Activated CD4-positive, CD25-positive, alpha-beta regulatory T cell (primary cell): Measurements from ENCODE around the gene ZC3H7B.
A peak's percentile ranks its signal among the peaks of the same experiment; 100 is the strongest.
"Not testable (repeated sequence)": the region's sequence is repeated elsewhere in the genome, so short reads cannot be mapped to it uniquely, and the experiment has no call there.

Experiments used
- DNase-seq, 4 experiments: peaks; one replicate each; lab custom pipeline; 2025; lab: John Stamatoyannopoulos, UW

Gene ZC3H7B

GRCh38 chr22:41285820-41286638, 15.3 kb upstream of the ZC3H7B start, which contains the start of gene RANGAP1:
RANGAP1 (minus strand) TSS chr22:41286187; CDS start chr22:41281044, 5,143 bp downstream.
- peak; percentile 92 to 98 (median 96) for DNase-seq

GRCh38 chr22:41286639-41287091, 14.7 kb upstream of the ZC3H7B start:
- DNase-seq: peak in 3 of 4 experiments; percentile 23 to 36 (median 33)

GRCh38 chr22:41288245-41288946, 12.9 kb upstream of the ZC3H7B start:
- DNase-seq: no peak

- DNase-seq: no peak
Observed at GRCh38 chr22:41289671-41290070, 11.7 kb upstream of the ZC3H7B start.

GRCh38 chr22:41290262-41291221, 10.8 kb upstream of the ZC3H7B start:
- no peak for DNase-seq

- not testable (repeated sequence) for DNase-seq
Observed at GRCh38 chr22:41294816-41295215, 6.5 kb upstream of the ZC3H7B start.

- no peak for DNase-seq
Observed at GRCh38 chr22:41296826-41297667, 4.3 kb upstream of the ZC3H7B start.

- DNase-seq: no peak
Observed at GRCh38 chr22:41300661-41301060, 664 bp upstream of the ZC3H7B start.

GRCh38 chr22:41302021-41302767, 869 bp downstream of the ZC3H7B start:
- DNase-seq: peak in 1 of 4 experiments; percentile 10

- DNase-seq: no peak
Observed at GRCh38 chr22:41302811-41303210, 1.5 kb downstream of the ZC3H7B start.

GRCh38 chr22:41305646-41306045, 4.3 kb downstream of the ZC3H7B start:
- no peak for DNase-seq

- no peak for DNase-seq
Observed at GRCh38 chr22:41308054-41308453, 6.7 kb downstream of the ZC3H7B start.

- no peak for DNase-seq
Observed at GRCh38 chr22:41308544-41308947, 7.2 kb downstream of the ZC3H7B start.

GRCh38 chr22:41310336-41310735, 9.0 kb downstream of the ZC3H7B start:
- DNase-seq: no peak

GRCh38 chr22:41311487-41311886, 10.2 kb downstream of the ZC3H7B start:
- DNase-seq: no peak

GRCh38 chr22:41314821-41315220, 13.5 kb downstream of the ZC3H7B start:
- DNase-seq: no peak

- no peak for DNase-seq
Observed at GRCh38 chr22:41315586-41315985, 14.3 kb downstream of the ZC3H7B start.

GRCh38 chr22:41320416-41321240, 19.3 kb downstream of the ZC3H7B start:
- DNase-seq: no peak

- DNase-seq: no peak
Observed at GRCh38 chr22:41324821-41325528, 23.6 kb downstream of the ZC3H7B start.
